HCT116 (cell line): ENCODE measurements around the gene GABRG2.

Experiments
- CEBPB ChIP-seq: IDR thresholded peaks from 2 replicates; pipeline ENCODE4 v1.6.1; 2012; ENCODE audit warnings: low read depth
- EZH2 ChIP-seq: fragments of 200-600 bp; sonication (generic); IDR thresholded peaks from 2 replicates; pipeline ENCODE4 v1.6.1; 2017; ENCODE audit warnings: antibody characterized with exemption, mixed run types
- POLR2A ChIP-seq: IDR thresholded peaks from 2 replicates; pipeline ENCODE4 v1.7.0; 2011; ENCODE audit warnings: borderline replicate concordance; ENCODE audit not compliant: insufficient read depth, insufficient read length; ENCODE audit errors: extremely low read depth
- POLR2AphosphoS5 ChIP-seq: IDR thresholded peaks from 2 replicates; pipeline ENCODE4 v1.6.1; 2011; ENCODE audit warnings: mild to moderate bottlenecking, low read depth, low read length, moderate library complexity
- SIN3A ChIP-seq: IDR thresholded peaks from 2 replicates; pipeline ENCODE4 v1.6.1; 2012; ENCODE audit warnings: low read depth
- YY1 ChIP-seq: IDR thresholded peaks from 2 replicates; pipeline ENCODE4 v1.6.1; 2011; ENCODE audit warnings: low read length, low read depth, moderate library complexity, mild to moderate bottlenecking; ENCODE audit not compliant: insufficient replicate concordance; ENCODE audit errors: extremely low read depth
- TF ChIP-seq, protein P1 (sequence below), 3 experiments: fragments of 200-600 bp in 1 of 3; sonication (generic) in 1 of 3; IDR thresholded peaks in 2 of 3; conservative IDR thresholded peaks in 1 of 3; 2 replicates each; pipeline ENCODE4 v1.5.1; 2012 to 2017; ENCODE audit warnings: low read depth in 2 of 3, low read length in 2 of 3, antibody characterized with exemption in 1 of 3, borderline replicate concordance in 1 of 3, control low read depth in 1 of 3, mild to moderate bottlenecking in 1 of 3, mixed read lengths in 1 of 3, mixed run types in 1 of 3, moderate library complexity in 1 of 3; ENCODE audit not compliant: insufficient read depth in 1 of 3
- TF ChIP-seq, protein P2 (sequence below): IDR thresholded peaks from 2 replicates; pipeline ENCODE4 v1.6.1; 2012; ENCODE audit warnings: low read depth
- TF ChIP-seq, protein P3 (sequence below): IDR thresholded peaks from 2 replicates; pipeline ENCODE4 v1.6.1; 2012

- TF ChIP-seq YY1: no peak
- TF ChIP-seq, protein P1, sequence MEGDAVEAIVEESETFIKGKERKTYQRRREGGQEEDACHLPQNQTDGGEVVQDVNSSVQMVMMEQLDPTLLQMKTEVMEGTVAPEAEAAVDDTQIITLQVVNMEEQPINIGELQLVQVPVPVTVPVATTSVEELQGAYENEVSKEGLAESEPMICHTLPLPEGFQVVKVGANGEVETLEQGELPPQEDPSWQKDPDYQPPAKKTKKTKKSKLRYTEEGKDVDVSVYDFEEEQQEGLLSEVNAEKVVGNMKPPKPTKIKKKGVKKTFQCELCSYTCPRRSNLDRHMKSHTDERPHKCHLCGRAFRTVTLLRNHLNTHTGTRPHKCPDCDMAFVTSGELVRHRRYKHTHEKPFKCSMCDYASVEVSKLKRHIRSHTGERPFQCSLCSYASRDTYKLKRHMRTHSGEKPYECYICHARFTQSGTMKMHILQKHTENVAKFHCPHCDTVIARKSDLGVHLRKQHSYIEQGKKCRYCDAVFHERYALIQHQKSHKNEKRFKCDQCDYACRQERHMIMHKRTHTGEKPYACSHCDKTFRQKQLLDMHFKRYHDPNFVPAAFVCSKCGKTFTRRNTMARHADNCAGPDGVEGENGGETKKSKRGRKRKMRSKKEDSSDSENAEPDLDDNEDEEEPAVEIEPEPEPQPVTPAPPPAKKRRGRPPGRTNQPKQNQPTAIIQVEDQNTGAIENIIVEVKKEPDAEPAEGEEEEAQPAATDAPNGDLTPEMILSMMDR (IDR thresholded peaks at IDR 0.05 in 2 of 3, conservative IDR thresholded peaks at IDR 0.05 in 1 of 3; ENCODE audit: borderline replicate concordance in 1 of 3, insufficient read depth in 1 of 3, low read depth in 2 of 3, low read length in 2 of 3): no peak
- TF ChIP-seq SIN3A: no peak
- no peak for TF ChIP-seq POLR2A
- no peak for TF ChIP-seq POLR2AphosphoS5
- TF ChIP-seq CEBPB: no peak
- TF ChIP-seq, protein P2, sequence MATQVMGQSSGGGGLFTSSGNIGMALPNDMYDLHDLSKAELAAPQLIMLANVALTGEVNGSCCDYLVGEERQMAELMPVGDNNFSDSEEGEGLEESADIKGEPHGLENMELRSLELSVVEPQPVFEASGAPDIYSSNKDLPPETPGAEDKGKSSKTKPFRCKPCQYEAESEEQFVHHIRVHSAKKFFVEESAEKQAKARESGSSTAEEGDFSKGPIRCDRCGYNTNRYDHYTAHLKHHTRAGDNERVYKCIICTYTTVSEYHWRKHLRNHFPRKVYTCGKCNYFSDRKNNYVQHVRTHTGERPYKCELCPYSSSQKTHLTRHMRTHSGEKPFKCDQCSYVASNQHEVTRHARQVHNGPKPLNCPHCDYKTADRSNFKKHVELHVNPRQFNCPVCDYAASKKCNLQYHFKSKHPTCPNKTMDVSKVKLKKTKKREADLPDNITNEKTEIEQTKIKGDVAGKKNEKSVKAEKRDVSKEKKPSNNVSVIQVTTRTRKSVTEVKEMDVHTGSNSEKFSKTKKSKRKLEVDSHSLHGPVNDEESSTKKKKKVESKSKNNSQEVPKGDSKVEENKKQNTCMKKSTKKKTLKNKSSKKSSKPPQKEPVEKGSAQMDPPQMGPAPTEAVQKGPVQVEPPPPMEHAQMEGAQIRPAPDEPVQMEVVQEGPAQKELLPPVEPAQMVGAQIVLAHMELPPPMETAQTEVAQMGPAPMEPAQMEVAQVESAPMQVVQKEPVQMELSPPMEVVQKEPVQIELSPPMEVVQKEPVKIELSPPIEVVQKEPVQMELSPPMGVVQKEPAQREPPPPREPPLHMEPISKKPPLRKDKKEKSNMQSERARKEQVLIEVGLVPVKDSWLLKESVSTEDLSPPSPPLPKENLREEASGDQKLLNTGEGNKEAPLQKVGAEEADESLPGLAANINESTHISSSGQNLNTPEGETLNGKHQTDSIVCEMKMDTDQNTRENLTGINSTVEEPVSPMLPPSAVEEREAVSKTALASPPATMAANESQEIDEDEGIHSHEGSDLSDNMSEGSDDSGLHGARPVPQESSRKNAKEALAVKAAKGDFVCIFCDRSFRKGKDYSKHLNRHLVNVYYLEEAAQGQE: no peak
- TF ChIP-seq, protein P3, sequence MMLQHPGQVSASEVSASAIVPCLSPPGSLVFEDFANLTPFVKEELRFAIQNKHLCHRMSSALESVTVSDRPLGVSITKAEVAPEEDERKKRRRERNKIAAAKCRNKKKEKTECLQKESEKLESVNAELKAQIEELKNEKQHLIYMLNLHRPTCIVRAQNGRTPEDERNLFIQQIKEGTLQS: no peak
- TF ChIP-seq EZH2: no peak
Observed at GRCh38 chr5:162067162-162067561, 411 bp upstream of the GABRG2 start.
